Fibroblast of villous mesenchyme (primary cell): ENCODE results near the gene RUVBL1. TPM values are rescaled to one million over a fixed set of nuclear protein-coding genes. Genes with fewer than 3 reads are reported as not detected.

Experiments used
- DNase-seq: peaks from one replicate; pipeline ENCODE4 v3.0.0-alpha.2; 2010; ENCODE audit warnings: low read depth
- H3K4me3 ChIP-seq: 2 replicates; pipeline ENCODE4 v1.5.1; 2011; ENCODE audit warnings: low read depth, mild to moderate bottlenecking, low read length
- CTCF ChIP-seq: IDR thresholded peaks from 2 replicates; pipeline ENCODE4 v1.5.1; 2012; ENCODE audit warnings: low read depth, mild to moderate bottlenecking, low read length; ENCODE audit not compliant: insufficient read depth
- total RNA-seq: library from RNA; depleted of rRNA; stranded (reverse); fragments of >200 nt; gene quantifications from 2 replicates; pipeline ENCODE4 v1.2.3, GENCODE V29; 2012

Gene RUVBL1
- total RNA-seq, 1 donor, result 83.8 TPM

GRCh38 chr3:128064962-128065361 lies 58.6 kb downstream of the RUVBL1 start:
- no peak for TF ChIP-seq CTCF
- no peak for DNase-seq
- no peak overlapping the region for H3K4me3 ChIP-seq

- TF ChIP-seq CTCF, result no peak
- no peak for DNase-seq
- H3K4me3 ChIP-seq, result no peak overlapping the region
These were observed 59.7 kb downstream of the RUVBL1 start for GRCh38 chr3:128063865-128064264.

- H3K4me3 ChIP-seq, result no peak overlapping the region
- no peak for DNase-seq
- no peak for TF ChIP-seq CTCF
These were observed 61.4 kb downstream of the RUVBL1 start for GRCh38 chr3:128062033-128062745.

GRCh38 chr3:128060473-128061381 lies 62.9 kb downstream of the RUVBL1 start:
- H3K4me3 ChIP-seq, result no peak overlapping the region
- DNase-seq, result peak; percentile 77
- no peak for TF ChIP-seq CTCF

GRCh38 chr3:128056258-128056657 lies 67.4 kb downstream of the RUVBL1 start:
- no peak overlapping the region for H3K4me3 ChIP-seq
- no peak for TF ChIP-seq CTCF

GRCh38 chr3:128054367-128054766 lies 69.2 kb downstream of the RUVBL1 start:
- DNase-seq, result peak; percentile 52
- TF ChIP-seq CTCF, result no peak
- peak overlapping the region; percentile 98 for H3K4me3 ChIP-seq

More at GRCh38 chr3:128056258-128056657, 67.4 kb downstream of the RUVBL1 start:
- DNase-seq, result no peak
